MM.1S (cell line): ENCODE measurements around the gene SRD5A3.

Source experiments
- DNase-seq: peaks from one replicate; pipeline ENCODE4 v3.0.0-alpha.2; 2015
- H2AFZ ChIP-seq: fragments of 300-600 bp; sonication (generic); 2 replicates; pipeline ENCODE4 v1.6.0; 2016; ENCODE audit warnings: antibody characterized with exemption, low read length
- H3F3A ChIP-seq: fragments of 300-600 bp; sonication (generic); 2 replicates; pipeline ENCODE4 v1.6.1; 2016; ENCODE audit warnings: mild to moderate bottlenecking, antibody characterized with exemption, low read length, moderate library complexity, mixed read lengths; ENCODE audit not compliant: insufficient read depth
- H3K27ac ChIP-seq: fragments of 300-600 bp; sonication (generic); 2 replicates; pipeline ENCODE4 v1.5.1; 2016; ENCODE audit warnings: mild to moderate bottlenecking, low read length
- H3K27me3 ChIP-seq: fragments of 300-600 bp; sonication (generic); replicated peaks from 2 replicates; pipeline ENCODE4 v1.6.0; 2016; ENCODE audit warnings: low read length; ENCODE audit not compliant: insufficient read depth
- H3K36me3 ChIP-seq: fragments of 300-600 bp; sonication (generic); replicated peaks from 2 replicates; pipeline ENCODE4 v1.6.1; 2016; ENCODE audit warnings: mild to moderate bottlenecking, low read length, mixed read lengths; ENCODE audit not compliant: insufficient read depth
- H3K4me1 ChIP-seq: fragments of 300-600 bp; sonication (generic); 2 replicates; pipeline ENCODE4 v1.6.1; 2016; ENCODE audit warnings: low read length, mixed read lengths
- H3K4me2 ChIP-seq: fragments of 300-600 bp; sonication (generic); 2 replicates; pipeline ENCODE4 v1.6.0; 2016; ENCODE audit warnings: low read depth, low read length
- H3K4me3 ChIP-seq: fragments of 300-600 bp; sonication (generic); 2 replicates; pipeline ENCODE4 v1.5.1; 2016; ENCODE audit warnings: low read length, mixed read lengths
- H3K79me2 ChIP-seq: fragments of 300-600 bp; sonication (generic); 2 replicates; pipeline ENCODE4 v1.6.1; 2016; ENCODE audit warnings: mixed run types, low read length, mixed read lengths
- H3K9ac ChIP-seq: fragments of 300-600 bp; sonication (generic); 2 replicates; pipeline ENCODE4 v1.6.1; 2016; ENCODE audit warnings: low read length, mixed read lengths
- H3K9me2 ChIP-seq: fragments of 300-600 bp; sonication (generic); replicated peaks from 2 replicates; pipeline ENCODE4 v1.6.1; 2016; ENCODE audit warnings: mild to moderate bottlenecking, low read length, mixed read lengths; ENCODE audit not compliant: insufficient read depth
- H3K9me3 ChIP-seq: fragments of 300-600 bp; sonication (generic); replicated peaks from 2 replicates; pipeline ENCODE4 v1.6.1; 2016; ENCODE audit warnings: mild to moderate bottlenecking, low read length, mixed read lengths; ENCODE audit not compliant: insufficient read depth
- H4K20me1 ChIP-seq: fragments of 300-600 bp; sonication (generic); 2 replicates; pipeline ENCODE4 v1.6.1; 2016; ENCODE audit warnings: mild to moderate bottlenecking, low read length, moderate library complexity, mixed read lengths; ENCODE audit not compliant: insufficient read depth
- EZH2 ChIP-seq: fragments of 300-600 bp; sonication (generic); optimal IDR thresholded peaks from 2 replicates; pipeline ENCODE3; 2017; ENCODE audit warnings: low read depth, mild to moderate bottlenecking, antibody characterized with exemption, low read length, mixed read lengths
- EZH2phosphoT487 ChIP-seq: fragments of 300-600 bp; sonication (generic); IDR thresholded peaks from 2 replicates; pipeline ENCODE4 v1.6.1; 2018; ENCODE audit warnings: antibody characterized with exemption, low read length
- TF ChIP-seq, protein P1 (sequence below): fragments of 300-600 bp; sonication (generic); IDR thresholded peaks from 2 replicates; pipeline ENCODE4 v1.5.1; 2016; ENCODE audit warnings: antibody characterized with exemption, low read length, mixed read lengths

The SRD5A3 gene

DNA sequence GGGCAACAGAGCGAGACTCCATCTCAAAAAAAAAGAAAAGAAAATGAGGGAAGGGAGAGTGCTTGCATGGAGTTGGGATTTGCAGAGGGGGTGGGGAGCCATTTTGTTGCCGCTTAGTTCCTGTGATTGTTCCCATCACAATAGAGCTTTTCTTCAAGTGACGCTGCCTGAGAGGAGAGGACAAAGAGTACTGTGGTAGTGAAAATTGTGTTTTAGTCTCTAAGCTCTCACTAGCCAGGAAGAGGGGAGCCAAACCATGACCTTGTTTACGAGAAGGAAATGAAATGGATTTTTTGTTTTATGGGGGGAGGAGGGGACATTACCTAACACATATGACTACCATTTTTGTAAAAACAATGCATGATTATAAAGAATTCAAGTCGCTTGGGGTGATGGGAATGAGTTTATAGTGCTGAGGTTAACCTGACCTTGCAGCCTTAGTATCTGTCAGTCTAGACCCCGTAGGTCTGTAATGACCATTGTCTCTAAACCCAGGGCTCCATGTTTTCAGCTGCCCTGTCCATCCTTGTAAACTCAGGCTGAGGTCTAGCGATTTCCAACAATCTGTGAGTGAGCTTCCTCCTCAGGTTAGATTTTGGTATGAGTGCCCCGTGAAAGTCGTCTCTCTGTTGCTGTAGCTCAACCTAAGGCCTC, 18.8 kb downstream of the SRD5A3 start:
- Histone ChIP-seq H3K36me3 (no peaks in the 10 kb centered on the region), H3K4me1 (no peaks in the 10 kb centered on the region), H3F3A (no peaks in the 10 kb centered on the region), H3K27me3 (no peaks in the 10 kb centered on the region), H3K9ac (no peak overlapping the region), H3K9me3 (no peaks in the 10 kb centered on the region), H3K79me2 (no peaks in the 10 kb centered on the region), H3K4me2 (no peak overlapping the region), H3K27ac (no peak overlapping the region), H2AFZ (no peak overlapping the region), H4K20me1 (no peaks in the 10 kb centered on the region), H3K4me3 (no peak overlapping the region), H3K9me2 (no peaks in the 10 kb centered on the region)
- no peak for TF ChIP-seq EZH2
- TF ChIP-seq, protein P1, sequence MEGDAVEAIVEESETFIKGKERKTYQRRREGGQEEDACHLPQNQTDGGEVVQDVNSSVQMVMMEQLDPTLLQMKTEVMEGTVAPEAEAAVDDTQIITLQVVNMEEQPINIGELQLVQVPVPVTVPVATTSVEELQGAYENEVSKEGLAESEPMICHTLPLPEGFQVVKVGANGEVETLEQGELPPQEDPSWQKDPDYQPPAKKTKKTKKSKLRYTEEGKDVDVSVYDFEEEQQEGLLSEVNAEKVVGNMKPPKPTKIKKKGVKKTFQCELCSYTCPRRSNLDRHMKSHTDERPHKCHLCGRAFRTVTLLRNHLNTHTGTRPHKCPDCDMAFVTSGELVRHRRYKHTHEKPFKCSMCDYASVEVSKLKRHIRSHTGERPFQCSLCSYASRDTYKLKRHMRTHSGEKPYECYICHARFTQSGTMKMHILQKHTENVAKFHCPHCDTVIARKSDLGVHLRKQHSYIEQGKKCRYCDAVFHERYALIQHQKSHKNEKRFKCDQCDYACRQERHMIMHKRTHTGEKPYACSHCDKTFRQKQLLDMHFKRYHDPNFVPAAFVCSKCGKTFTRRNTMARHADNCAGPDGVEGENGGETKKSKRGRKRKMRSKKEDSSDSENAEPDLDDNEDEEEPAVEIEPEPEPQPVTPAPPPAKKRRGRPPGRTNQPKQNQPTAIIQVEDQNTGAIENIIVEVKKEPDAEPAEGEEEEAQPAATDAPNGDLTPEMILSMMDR, result no peak
- no peak for TF ChIP-seq EZH2phosphoT487
- no peak for DNase-seq

DNA sequence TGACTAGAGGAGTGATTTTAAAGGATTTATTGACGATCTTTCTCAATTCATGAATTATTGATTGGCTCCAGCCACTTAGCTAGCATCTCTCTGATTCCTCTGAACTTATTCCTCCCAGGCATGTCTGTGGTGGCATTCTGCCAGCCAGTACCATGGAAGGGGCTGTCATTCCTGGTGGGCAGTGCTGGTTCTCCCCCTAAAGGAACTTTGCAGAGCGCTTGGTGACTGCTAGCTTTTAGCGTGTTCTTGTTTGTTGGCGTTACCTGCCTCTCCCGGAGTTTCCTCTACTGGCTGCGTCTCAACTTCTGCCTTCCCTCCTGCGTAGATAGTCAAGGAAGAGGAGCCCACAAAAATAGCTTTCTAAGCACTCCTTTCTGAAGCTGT, 19.3 kb downstream of the SRD5A3 start:
- Histone ChIP-seq H3K9me3 (no peaks in the 10 kb centered on the region), H3K9me2 (no peaks in the 10 kb centered on the region), H3K9ac (no peak overlapping the region), H3K27ac (no peak overlapping the region), H3K4me3 (no peak overlapping the region), H4K20me1 (no peaks in the 10 kb centered on the region), H3K27me3 (no peaks in the 10 kb centered on the region), H3F3A (no peaks in the 10 kb centered on the region), H3K36me3 (no peaks in the 10 kb centered on the region), H3K79me2 (no peaks in the 10 kb centered on the region), H3K4me1 (no peaks in the 10 kb centered on the region), H2AFZ (no peak overlapping the region), H3K4me2 (no peak overlapping the region)
- TF ChIP-seq, protein P1, result no peak
- TF ChIP-seq EZH2 (no peak), EZH2phosphoT487 (no peak)
- no peak for DNase-seq

DNA sequence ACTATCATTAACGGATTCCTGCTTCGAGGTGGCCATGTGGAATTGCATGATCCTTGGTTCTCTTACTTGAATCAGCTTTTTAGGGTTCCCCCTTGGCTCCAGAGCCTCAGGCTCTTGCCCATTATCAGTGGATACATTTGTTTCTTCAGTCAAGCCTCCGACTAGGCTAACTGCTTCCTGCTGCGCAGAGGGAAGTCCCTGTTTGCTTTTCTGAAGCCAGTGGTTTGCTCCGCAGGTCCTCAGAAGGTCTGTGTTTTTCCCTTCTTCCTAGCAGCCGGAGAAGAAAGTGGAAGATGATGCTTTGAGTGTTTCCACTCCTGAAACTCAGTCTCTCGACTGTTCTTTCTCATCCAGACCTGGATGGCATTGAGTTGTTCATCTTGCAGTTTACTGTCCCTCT, 20.6 kb downstream of the SRD5A3 start:
- H3K4me3 ChIP-seq, result no peak overlapping the region
- H3K4me1 ChIP-seq, result no peaks in the 10 kb centered on the region
- H4K20me1 ChIP-seq, result no peaks in the 10 kb centered on the region
- no peak overlapping the region for H3K9ac ChIP-seq
- no peak overlapping the region for H3K27ac ChIP-seq
- no peaks in the 10 kb centered on the region for H3F3A ChIP-seq
- no peaks in the 10 kb centered on the region for H3K9me2 ChIP-seq
- H2AFZ ChIP-seq, result no peak overlapping the region
- H3K36me3 ChIP-seq, result no peaks in the 10 kb centered on the region
- no peaks in the 10 kb centered on the region for H3K9me3 ChIP-seq
- DNase-seq, result no peak
- TF ChIP-seq EZH2phosphoT487 (no peak), EZH2 (no peak)
- TF ChIP-seq, protein P1, result no peak
- H3K4me2 ChIP-seq, result no peak overlapping the region
- H3K79me2 ChIP-seq, result no peaks in the 10 kb centered on the region
- H3K27me3 ChIP-seq, result no peaks in the 10 kb centered on the region
